GM23338 (cell line): ENCODE results near the gene KCNH8. TPM values are rescaled to one million over a fixed set of nuclear protein-coding genes. Genes with fewer than 3 reads are reported as not detected.

Experiments used
- ATAC-seq: fragments of 200-7000 bp; cut with Tn5 transposase; 3 replicates; pipeline ENCODE4 v1.9.1; 2020
- DNase-seq: peaks from one replicate; pipeline ENCODE4 v3.0.0-alpha.2; 2015; ENCODE audit warnings: low spot score
- H2AFZ ChIP-seq: fragments of 200-600 bp; sonication (generic); 2 replicates; pipeline ENCODE4 v1.8.0; 2016; ENCODE audit warnings: antibody characterized with exemption, mild to moderate bottlenecking, moderate library complexity
- H3F3A ChIP-seq: fragments of 200-600 bp; sonication (generic); replicated peaks from 2 replicates; pipeline ENCODE4 v1.8.0; 2017; ENCODE audit warnings: antibody characterized with exemption, mixed run types, low read depth
- H3K27ac ChIP-seq: fragments of 200-600 bp; sonication (generic); 2 replicates; pipeline ENCODE4 v1.6.1; 2016; ENCODE audit warnings: low read depth
- H3K27me3 ChIP-seq: fragments of 200-600 bp; sonication (generic); 2 replicates; pipeline ENCODE4 v1.8.0; 2016; ENCODE audit warnings: mild to moderate bottlenecking, mixed run types, moderate library complexity; ENCODE audit not compliant: insufficient read depth
- H3K36me3 ChIP-seq: fragments of 200-600 bp; sonication (generic); 2 replicates; pipeline ENCODE4 v1.8.0; 2016; ENCODE audit warnings: mild to moderate bottlenecking; ENCODE audit not compliant: insufficient read depth
- H3K4me1 ChIP-seq: fragments of 200-600 bp; sonication (generic); 2 replicates; pipeline ENCODE4 v1.8.0; 2016; ENCODE audit warnings: mild to moderate bottlenecking, moderate library complexity; ENCODE audit not compliant: insufficient read depth
- H3K4me2 ChIP-seq: fragments of 200-600 bp; sonication (generic); 2 replicates; pipeline ENCODE4 v1.7.1; 2017; ENCODE audit warnings: mixed run types
- H3K4me3 ChIP-seq: fragments of 200-600 bp; sonication (generic); 2 replicates; pipeline ENCODE4 v1.6.1; 2016; ENCODE audit warnings: mixed run types
- H3K79me2 ChIP-seq: fragments of 200-600 bp; sonication (generic); replicated peaks from 2 replicates; pipeline ENCODE4 v1.8.0; 2017; ENCODE audit warnings: mild to moderate bottlenecking; ENCODE audit not compliant: insufficient read depth
- H3K9me2 ChIP-seq: fragments of 200-600 bp; sonication (generic); 2 replicates; pipeline ENCODE4 v1.8.0; 2017; ENCODE audit not compliant: insufficient read depth
- H4K20me1 ChIP-seq: fragments of 200-600 bp; sonication (generic); replicated peaks from 2 replicates; pipeline ENCODE4 v1.8.0; 2017; ENCODE audit warnings: mild to moderate bottlenecking; ENCODE audit not compliant: insufficient read depth
- H3K27ac Mint-ChIP-seq: 2 replicates; pipeline ENCODE4 v1.8.0; 2020; ENCODE audit warnings: inconsistent platforms, mild to moderate bottlenecking, moderate library complexity, mixed read lengths
- H3K27me3 Mint-ChIP-seq: 3 replicates; pipeline ENCODE4 v1.8.0; 2022; ENCODE audit warnings: low read depth, mild to moderate bottlenecking, moderate library complexity, mixed read lengths, inconsistent platforms; ENCODE audit not compliant: insufficient read depth, poor library complexity
- H3K36me3 Mint-ChIP-seq: 3 replicates; pipeline ENCODE4 v1.8.0; 2021; ENCODE audit warnings: low read depth, mild to moderate bottlenecking, inconsistent platforms, moderate library complexity, mixed read lengths
- H3K4me1 Mint-ChIP-seq: 3 replicates; pipeline ENCODE4 v1.8.0; 2020; ENCODE audit warnings: mild to moderate bottlenecking, inconsistent platforms, mixed read lengths
- H3K4me3 Mint-ChIP-seq: 3 replicates; pipeline ENCODE4 v1.8.0; 2021; ENCODE audit warnings: moderate library complexity, mild to moderate bottlenecking, inconsistent platforms, mixed read lengths
- H3K9me3 Mint-ChIP-seq: 3 replicates; pipeline ENCODE4 v1.8.0; 2020; ENCODE audit warnings: moderate library complexity, mild to moderate bottlenecking, inconsistent platforms, mixed read lengths
- CREB1 ChIP-seq: fragments of 250-450 bp; sonication (Bioruptor Pico); IDR thresholded peaks from 2 replicates; pipeline ENCODE4 v1.5.0; 2020; ENCODE audit warnings: low read depth, mild to moderate bottlenecking, moderate library complexity
- CTCF ChIP-seq, 2 experiments: fragments of 200-600 bp in 1 of 2; sonication (generic) in 1 of 2; conservative IDR thresholded peaks; 2 replicates each; pipeline versions ENCODE4 v1.5.1 to v1.6.1; 2016 to 2017; ENCODE audit warnings: antibody characterized with exemption in 2 of 2, low read depth in 2 of 2, mild to moderate bottlenecking in 2 of 2, moderate library complexity in 1 of 2
- ETS1 ChIP-seq: IDR thresholded peaks from 2 replicates; pipeline ENCODE4 v1.6.1; 2016; ENCODE audit warnings: antibody characterized with exemption
- EZH2 ChIP-seq: fragments of 200-600 bp; sonication (generic); IDR thresholded peaks from one replicate; pipeline ENCODE4 v1.8.0; 2017; ENCODE audit warnings: antibody characterized with exemption, mild to moderate bottlenecking, low read depth; ENCODE audit not compliant: unreplicated experiment
- EZH2phosphoT487 ChIP-seq: fragments of 200-600 bp; sonication (generic); IDR thresholded peaks from one replicate; pipeline ENCODE4 v1.8.1; 2018; ENCODE audit warnings: antibody characterized with exemption; ENCODE audit not compliant: unreplicated experiment
- NANOG ChIP-seq: IDR thresholded peaks from 2 replicates; pipeline ENCODE4 v1.6.1; 2016; ENCODE audit warnings: antibody characterized with exemption, borderline replicate concordance
- POLR2AphosphoS5 ChIP-seq: IDR thresholded peaks from 2 replicates; pipeline ENCODE4 v1.6.1; 2016; ENCODE audit warnings: antibody characterized with exemption, low read depth
- REST ChIP-seq: IDR thresholded peaks from one replicate; pipeline ENCODE4 v1.6.1; 2018; ENCODE audit warnings: antibody characterized with exemption; ENCODE audit not compliant: unreplicated experiment
- STAT1 ChIP-seq: IDR thresholded peaks from one replicate; pipeline ENCODE4 v1.6.1; 2016; ENCODE audit warnings: antibody characterized with exemption; ENCODE audit not compliant: unreplicated experiment
- ZNF114 ChIP-seq: fragments of 250-450 bp; sonication (Bioruptor Pico); IDR thresholded peaks from 2 replicates; pipeline ENCODE4 v1.5.0; 2020; ENCODE audit warnings: mild to moderate bottlenecking, moderate library complexity
- ZNF331 ChIP-seq: fragments of 250-450 bp; sonication (Bioruptor Pico); IDR thresholded peaks from 2 replicates; pipeline ENCODE4 v1.5.0; 2020; ENCODE audit warnings: low read depth, mild to moderate bottlenecking, moderate library complexity
- polyA plus RNA-seq: library from polyadenylated mRNA; unstranded; fragments of >200 nt; fragmentation: Nextera tagmentation; extraction: Ambion mirVana; gene quantifications from 2 replicates; pipeline ENCODE4 v1.2.1, GENCODE V29; 2016
- total RNA-seq: library from RNA; depleted of rRNA; stranded (reverse); fragments of >200 nt; shearing (Covaris generic); gene quantifications from 2 replicates; pipeline ENCODE4 v1.2.3, GENCODE V29; 2014

The KCNH8 gene
- total and polyA plus RNA-seq, 2 experiments from 2014 or later = 1.3 to 3.4 TPM

DNA sequence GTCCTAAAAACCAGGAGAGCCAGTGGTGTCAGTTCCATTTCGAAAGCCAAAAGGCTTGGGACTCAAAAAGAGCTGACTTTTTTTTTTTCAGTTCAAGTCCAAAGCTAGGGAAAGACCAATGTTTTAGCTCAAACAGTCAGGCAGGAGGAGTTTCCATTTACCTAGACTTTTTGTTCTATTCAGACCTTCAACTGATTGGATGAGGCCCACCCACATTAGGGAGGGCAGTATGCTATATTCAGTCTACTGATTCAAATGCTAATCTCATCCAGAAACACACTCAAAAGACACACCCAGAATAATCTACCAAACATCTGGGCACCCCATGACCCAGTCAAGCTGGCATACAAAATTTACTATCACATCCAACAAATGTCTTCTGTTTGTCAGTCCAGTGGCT lies 374.0 kb downstream of the KCNH8 start (continued):
- TF ChIP-seq REST (no peak), EZH2 (no peak), ZNF114 (no peak), ETS1 (no peak), CREB1 (CRISPR knock-in tag) (no peak), ZNF331 (CRISPR knock-in tag) (no peak)

DNA sequence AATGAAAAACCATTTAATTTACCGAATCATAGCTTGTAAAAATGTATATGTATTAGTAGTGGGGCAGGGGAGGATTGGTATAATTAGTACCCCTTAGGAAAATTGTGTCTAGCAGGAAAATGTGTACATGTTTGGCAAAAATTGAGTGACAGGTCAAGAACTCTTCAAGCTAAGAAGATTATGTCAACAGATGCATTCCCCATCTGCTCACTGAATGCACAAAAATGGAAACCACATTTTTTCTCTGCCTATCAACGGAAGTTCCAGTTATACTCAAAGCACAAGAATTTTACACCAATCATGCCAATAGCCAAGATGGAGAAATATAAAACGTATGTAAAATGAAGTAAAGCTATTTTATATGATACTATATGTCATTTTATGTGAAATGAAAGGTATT lies 377.8 kb downstream of the KCNH8 start:
- no peaks in the 10 kb centered on the region for H3K36me3 ChIP-seq
- no peak for TF ChIP-seq EZH2phosphoT487
- no peak for TF ChIP-seq REST
- no peak for TF ChIP-seq STAT1
- TF ChIP-seq POLR2AphosphoS5 = no peak
- no peak for TF ChIP-seq CREB1 (CRISPR knock-in tag)
- TF ChIP-seq ZNF114 = no peak
- TF ChIP-seq NANOG = no peak
- TF ChIP-seq CTCF (conservative IDR thresholded peaks at IDR 0.05; ENCODE audit: low read depth in 2 of 2) = no peak
- no peak for TF ChIP-seq EZH2

More for the DNA sequence above, 377.8 kb downstream of the KCNH8 start:
- Histone ChIP-seq H4K20me1 (no peaks in the 10 kb centered on the region), H3K4me2 (no peak overlapping the region), H3K4me3 (no peak overlapping the region), H2AFZ (no peak overlapping the region), H3K27me3 (no peaks in the 10 kb centered on the region), H3F3A (no peaks in the 10 kb centered on the region), H3K79me2 (no peaks in the 10 kb centered on the region), H3K27ac (no peak overlapping the region), H3K9me2 (no peaks in the 10 kb centered on the region), H3K4me1 (no peaks in the 10 kb centered on the region)
- Mint-ChIP-seq H3K36me3 (no peaks in the 10 kb centered on the region), H3K27me3 (no peaks in the 10 kb centered on the region), H3K9me3 (no peaks in the 10 kb centered on the region), H3K27ac (no peak overlapping the region), H3K4me3 (no peak overlapping the region), H3K4me1 (no peaks in the 10 kb centered on the region)
- ATAC-seq = no peak
- no peak for DNase-seq
